HG03135 (cell line): ENCODE data around the gene DLGAP1.
"Not testable (repeated sequence)": the region's sequence is repeated elsewhere in the genome, so short reads cannot be mapped to it uniquely, and the experiment has no call there.

ENCODE experiments used
- ATAC-seq: cut with Tn5 transposase; IDR thresholded peaks from one replicate; pipeline ENCODE4 v1.9.1; 2021; ENCODE audit warnings: mild to moderate bottlenecking, moderate library complexity; ENCODE audit not compliant: unreplicated experiment

The DLGAP1 gene

DNA sequence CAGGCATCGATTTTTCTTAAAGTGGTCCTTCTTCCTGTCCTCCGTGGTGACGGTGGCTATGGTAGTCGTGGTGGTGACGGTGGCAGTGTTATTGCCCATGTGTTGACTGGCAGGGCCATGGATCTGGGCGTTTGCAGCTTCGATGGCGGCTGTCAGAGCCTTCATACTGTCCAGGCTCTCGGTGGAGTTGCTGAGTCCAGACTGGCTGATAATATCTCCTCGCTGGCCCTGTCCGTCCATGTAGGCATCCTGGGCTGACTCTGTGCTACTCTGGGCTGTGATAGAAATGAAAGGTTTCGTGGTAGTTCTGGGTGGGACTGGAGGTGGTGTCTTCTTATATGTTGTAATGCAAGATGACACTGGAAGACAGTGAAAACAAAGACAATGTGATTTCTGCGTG, 873.2 kb downstream of the DLGAP1 start:
- no peak for ATAC-seq

- not testable (repeated sequence) for ATAC-seq
These were observed 874.5 kb downstream of the DLGAP1 start for GRCh38 chr18:3580523-3581025.

- no peak for ATAC-seq
These were observed 875.4 kb downstream of the DLGAP1 start for GRCh38 chr18:3579701-3580100.

DNA sequence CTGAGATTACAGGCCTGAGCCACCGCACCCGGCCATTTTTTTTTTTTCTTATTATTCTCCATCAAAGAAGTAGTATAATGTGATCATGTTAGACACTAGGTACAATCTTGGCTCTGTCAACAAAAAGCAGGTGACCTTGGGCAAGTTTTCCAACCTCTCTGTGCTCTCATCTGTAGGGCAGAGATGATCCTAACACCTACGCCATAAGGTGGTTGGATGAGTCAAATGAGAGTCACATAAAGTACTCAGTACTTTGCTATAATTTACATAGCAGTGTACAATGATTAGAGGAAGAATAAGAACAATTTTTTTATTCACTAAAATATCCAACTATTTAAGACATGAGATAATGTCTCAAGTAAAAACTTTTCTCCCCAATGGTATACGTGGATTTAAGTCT, 876.5 kb downstream of the DLGAP1 start:
- ATAC-seq, result no peak

- ATAC-seq, result no peak
These were observed 877.7 kb downstream of the DLGAP1 start for GRCh38 chr18:3577281-3577855.

DNA sequence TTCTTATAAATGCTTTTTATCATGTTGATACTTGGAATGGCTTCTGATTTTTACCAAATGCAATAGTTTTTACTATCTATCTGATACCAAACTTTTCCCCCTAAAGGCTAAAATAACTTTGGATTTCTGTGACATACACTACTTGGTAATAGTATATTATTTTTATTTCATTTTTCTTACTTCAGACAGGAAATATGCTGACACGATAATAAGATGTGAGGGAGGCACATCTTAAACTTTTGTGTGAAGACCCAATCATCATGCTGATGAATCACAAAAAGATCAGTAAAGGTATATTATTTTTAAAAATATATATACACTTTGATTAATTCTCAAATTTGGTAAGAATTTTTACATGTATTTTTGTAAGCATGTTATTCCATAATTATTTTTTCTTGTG, 882.3 kb downstream of the DLGAP1 start:
- ATAC-seq, result no peak

DNA sequence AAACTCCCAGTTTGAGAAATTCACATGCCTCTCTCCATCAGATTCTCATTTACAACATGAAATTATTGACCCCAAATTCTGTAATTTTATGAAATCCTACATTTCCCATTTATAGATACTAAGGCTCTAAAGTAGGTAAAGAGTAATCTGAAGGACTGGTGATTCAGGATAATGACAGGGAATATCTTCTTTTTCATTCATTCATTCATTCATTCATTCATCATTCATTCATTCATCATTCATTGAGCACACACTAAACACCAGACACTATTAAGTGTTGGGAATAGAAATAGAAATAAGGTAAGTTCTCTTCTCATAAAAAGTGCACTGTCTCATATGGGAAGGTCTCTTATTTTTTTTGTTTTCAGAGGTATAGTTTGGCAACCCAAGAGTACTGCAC, 888.3 kb downstream of the DLGAP1 start:
- ATAC-seq, result no peak

DNA sequence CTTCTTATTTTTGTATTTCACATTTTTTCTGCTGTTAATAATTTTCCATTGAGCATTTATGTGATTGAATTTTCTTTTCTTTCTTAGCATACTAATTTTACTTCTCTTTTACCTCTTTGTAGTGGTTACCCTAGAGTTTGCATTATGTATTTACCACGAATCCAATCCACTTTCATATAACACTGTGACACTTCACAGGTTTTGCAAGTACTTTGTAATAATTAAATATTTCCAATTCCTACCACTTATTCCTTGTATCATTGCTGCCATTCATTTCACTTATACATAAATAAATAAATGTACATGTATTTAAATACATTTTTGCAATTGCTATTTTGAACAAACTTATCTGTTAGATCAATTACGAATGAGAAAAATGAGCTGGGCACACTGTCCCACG, 894.4 kb downstream of the DLGAP1 start:
- ATAC-seq, result no peak

DNA sequence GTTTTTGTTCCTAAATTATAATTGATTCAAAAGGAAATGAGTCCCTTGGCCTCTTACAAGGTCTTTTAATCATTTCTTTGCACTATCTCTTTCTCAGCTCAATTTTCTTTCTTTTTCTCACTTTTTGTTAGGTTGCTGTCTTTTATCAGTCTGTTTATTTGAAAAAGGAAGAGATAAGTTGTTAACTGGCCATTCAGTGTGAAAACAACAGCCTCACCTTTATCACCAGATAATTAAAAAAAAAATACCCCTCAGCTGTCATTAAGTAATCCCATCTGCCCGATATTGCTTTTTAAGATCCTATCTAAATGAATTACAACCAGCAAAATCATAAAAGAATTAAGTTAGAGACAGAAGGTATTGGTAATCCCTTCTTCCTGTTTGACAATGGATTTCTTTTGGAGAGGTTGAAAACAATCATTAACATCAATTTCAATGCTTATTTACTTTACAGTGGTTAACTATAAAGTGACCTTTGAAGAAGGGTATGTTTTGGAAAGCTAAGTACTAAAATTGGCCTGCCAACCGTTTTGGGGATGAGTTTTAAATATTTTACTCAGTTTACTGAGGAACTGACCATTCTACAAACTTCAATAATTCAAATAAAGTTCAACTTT, 900.2 kb downstream of the DLGAP1 start:
- ATAC-seq, result no peak

DNA sequence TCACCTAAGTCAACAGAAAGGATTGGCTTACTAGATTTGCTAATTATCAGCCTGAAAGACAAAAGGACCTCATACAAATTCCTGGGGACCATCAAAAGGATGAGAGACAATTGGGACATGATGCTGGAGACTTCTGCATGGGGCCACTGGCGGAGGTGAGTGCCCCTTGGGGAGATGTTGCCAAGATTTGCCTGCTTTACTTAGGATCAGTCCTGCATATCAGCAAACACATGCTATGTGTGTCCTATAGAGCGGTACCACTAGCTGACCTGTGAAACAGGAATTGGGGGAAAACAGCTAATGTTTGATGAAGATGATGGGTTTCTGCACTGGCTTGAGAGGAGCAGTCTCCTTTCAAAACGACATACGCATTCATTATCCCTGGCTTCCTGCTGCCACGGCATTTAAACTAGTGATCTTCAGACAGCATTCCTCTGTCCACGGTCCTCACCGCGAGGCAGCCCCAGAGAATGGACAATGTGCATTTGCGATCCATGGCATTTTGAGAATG, 901.0 kb downstream of the DLGAP1 start:
- no peak for ATAC-seq

GRCh38 chr18:3552305-3552704, 902.8 kb downstream of the DLGAP1 start:
- no peak for ATAC-seq

GRCh38 chr18:3547891-3548615, 907.1 kb downstream of the DLGAP1 start:
- ATAC-seq, result no peak

GRCh38 chr18:3546106-3546505, 909.0 kb downstream of the DLGAP1 start:
- no peak for ATAC-seq

GRCh38 chr18:3544537-3544936, 910.6 kb downstream of the DLGAP1 start:
- ATAC-seq, result no peak

GRCh38 chr18:3541549-3542386, 913.3 kb downstream of the DLGAP1 start:
- ATAC-seq, result peak; percentile 91

- ATAC-seq, result no peak
These were observed 914.1 kb downstream of the DLGAP1 start for GRCh38 chr18:3540805-3541548.

GRCh38 chr18:3538954-3539617, 916.0 kb downstream of the DLGAP1 start:
- ATAC-seq, result no peak

DNA sequence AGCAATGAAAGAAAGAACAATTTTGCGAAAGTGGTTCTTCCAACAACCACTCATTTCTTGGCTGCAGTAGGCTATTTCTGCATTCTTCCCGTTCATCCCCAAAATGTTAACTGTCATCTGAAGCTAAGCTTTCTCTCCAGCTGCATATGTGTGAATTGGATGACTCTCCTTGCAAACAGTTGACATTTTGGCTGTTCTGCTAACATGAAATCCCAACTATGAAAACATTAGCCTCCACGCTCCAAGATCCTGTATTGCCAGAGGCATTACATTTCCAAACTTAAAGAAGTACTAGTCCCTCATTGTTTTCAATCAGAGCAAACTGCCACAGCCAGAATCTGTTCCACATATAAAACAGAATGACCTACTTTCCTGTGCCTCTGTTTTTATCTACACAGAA, 916.7 kb downstream of the DLGAP1 start:
- ATAC-seq, result no peak

DNA sequence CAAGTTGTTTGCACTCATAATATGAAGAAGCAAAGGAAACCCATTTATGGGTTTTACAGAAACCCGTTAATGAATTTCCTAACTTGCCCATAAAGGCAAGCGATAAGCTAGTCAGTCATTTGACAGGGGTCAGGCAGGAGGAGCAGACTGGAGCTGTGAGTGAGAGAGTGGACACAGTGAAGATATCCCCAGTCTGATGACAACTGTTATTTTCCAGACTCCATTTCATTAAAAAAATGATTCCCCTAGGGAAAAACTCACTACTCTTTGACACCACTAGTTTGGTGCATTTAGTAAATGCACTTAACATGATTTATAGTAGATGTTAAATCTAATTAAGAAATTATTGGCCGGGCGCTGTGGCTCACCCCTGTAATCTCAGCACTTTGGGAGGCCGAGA, 924.3 kb downstream of the DLGAP1 start:
- no peak for ATAC-seq

DNA sequence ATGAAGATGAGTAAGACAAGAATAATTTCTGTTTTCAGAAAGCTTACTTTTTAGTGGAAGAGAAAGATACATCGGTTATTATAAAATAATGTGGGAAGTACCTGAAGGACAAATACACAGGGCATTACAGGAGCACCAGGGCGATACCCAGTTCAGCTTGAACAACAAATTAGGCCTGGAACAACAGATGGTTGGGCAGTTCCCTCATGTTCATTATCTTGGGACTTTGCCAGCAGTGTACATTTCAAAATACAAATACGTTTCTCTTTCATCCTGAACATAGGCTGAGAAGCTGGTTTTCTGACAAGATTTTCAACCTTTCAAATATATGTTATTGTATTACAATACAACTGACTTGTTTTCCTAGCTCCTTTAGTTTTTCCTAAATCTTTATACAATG, 925.5 kb downstream of the DLGAP1 start:
- no peak for ATAC-seq
